ENCODE measurements around the gene TSC1.
"Not testable (repeated sequence)": the region's sequence is repeated elsewhere in the genome, so short reads cannot be mapped to it uniquely, and the experiment has no call there.

The TSC1 gene

DNA sequence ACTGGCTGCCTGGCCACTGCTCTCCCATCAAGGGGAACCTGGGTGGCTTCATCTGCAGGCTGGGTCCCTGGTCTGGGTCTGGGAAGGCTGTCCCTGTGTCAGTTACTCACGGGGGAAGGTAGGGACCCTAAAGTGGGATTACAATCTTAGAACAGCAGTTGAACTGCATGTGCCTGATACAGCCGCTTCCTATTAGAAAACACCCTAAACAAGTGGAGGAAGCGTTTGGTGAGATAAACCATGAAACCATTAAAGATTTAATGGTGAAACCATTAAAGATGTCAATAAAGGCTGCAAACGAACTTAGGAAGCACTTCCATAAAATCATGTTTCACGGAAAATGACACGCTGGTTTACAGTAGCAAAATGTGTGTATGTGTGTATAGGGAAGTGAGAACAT, 31.5 kb upstream of the TSC1 start:
- DNase-seq, result no peak

DNA sequence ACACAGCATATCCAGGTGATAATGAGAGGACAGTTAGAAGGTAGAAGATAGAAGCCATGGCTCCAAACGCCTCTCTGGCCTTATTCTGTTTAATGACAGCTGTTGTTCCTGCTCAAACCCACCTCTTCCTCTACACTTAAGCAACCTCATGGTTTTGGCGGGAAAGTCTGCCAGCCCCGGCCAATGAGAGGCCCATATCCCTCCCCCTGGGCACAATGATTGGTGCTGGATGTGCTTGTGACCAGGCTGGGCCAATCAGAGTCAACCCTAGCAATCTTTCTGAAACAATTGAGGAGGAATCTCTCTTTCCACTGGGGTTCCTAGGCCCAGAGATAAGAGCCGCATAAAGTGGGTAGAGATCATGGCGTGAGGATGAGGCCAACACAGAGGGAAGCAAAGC, 29.3 kb upstream of the TSC1 start:
- DNase-seq, result no peak

DNA sequence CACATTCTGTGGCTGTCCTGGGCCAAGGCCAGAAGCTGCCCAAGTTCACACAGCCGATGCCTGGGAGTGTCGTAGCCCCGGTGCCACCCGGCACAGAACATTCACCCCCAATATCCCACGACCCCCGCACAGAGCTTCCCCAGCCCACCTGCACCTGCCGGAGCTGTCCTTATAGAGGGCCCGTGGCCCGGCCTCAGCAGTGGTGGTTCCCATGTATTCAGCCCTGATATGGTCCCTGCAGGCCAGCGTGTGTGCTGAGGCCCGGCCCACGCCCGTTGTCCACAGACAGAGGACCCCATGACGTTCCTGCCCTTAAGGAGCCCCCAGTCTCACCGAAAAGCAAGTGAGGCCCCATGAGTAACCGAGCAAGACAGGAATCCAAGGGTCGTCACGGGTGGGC, 28.8 kb upstream of the TSC1 start:
- DNase-seq, result no peak

DNA sequence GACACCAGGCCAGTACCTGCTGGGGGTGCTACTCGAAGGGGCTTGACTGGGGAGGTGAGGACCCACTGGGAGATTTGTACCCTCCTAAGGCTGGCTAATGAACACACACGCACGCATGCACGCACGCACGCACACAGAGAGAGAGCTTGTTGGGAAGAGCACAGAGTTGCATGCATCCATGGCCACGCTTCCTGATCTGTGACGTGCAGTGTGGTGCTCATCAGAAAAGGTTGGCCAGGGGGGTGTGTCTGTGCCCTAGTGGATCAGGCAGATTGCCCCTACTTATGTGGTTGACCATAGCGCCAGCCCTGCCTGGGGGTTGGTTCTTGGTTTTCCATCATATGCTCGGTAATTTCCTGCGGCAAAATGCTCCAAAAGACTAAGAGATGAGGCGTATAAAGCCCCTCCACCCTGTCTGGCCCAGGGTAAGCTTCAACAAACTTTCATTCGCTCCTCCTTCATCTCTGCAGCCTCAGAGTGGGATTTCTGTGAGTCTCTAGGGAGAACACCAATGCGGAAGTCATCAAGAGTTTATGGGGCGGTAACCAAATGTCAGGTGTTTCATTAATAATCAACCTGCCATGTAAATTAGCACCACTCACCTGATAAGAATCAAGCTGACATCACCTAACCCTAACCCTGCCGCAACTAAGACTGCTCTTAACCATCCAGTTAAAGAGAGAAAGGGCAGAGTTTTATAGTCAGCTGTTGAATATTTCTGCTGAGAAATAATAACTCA, 26.1 kb upstream of the TSC1 start:
- no peak for DNase-seq

DNA sequence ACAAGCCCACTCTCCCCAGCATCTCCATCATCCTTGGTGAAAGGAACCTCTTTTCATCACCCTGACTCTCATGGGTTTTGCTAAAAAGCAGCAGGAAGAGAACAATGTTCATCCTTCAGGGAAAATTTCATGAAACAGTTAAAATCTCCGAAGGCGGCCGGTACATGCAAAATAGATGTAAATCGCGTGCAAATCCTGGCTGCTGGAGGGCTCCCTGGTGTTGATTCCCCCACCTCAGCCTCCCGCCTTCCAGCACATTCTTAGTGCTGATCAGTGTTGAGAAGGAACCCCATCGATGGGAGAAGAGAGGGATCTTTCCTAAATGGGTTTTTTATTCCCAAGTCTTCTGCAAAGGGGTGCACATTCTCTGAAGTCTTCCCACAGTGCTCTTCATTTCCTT, 25.4 kb upstream of the TSC1 start:
- DNase-seq, result no peak

DNA sequence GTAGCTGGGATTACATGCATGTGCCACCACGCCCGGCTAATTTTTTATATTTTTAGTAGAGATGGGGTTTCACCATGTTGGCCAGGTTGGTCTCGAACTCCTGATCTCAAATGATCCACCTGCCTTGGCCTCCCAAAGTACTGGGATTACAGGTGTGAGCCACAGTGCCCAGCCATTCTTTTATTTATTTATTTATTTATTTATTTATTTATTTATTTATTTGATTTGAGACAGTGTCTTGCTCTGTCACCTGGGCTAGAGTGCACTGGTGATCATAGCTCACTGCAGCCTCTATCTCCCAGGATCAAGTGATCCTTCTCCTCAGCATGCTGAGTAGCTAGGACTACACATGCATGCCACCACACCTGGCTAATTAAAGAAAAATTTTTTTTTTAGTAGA, 23.5 kb upstream of the TSC1 start:
- DNase-seq, result not testable (repeated sequence)

DNA sequence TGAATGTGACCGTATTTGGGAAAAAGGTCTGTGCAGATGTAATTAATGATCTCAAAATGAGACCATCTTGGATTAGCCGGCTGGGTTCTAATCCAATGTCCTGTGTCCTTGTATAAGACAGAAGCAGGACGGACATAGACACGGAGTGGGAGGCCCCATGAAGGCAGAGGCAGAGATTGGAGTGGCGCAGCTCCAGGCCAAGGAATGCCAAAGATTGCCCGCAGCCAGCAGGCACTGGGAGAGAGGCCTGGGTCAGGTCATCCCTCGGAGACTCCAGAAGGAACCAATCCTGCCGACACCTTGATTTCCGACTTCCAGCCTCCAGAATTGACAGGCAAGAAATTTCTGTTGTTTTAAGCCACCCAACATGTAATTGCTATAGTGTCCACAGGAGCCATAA, 21.1 kb upstream of the TSC1 start:
- DNase-seq, result no peak

DNA sequence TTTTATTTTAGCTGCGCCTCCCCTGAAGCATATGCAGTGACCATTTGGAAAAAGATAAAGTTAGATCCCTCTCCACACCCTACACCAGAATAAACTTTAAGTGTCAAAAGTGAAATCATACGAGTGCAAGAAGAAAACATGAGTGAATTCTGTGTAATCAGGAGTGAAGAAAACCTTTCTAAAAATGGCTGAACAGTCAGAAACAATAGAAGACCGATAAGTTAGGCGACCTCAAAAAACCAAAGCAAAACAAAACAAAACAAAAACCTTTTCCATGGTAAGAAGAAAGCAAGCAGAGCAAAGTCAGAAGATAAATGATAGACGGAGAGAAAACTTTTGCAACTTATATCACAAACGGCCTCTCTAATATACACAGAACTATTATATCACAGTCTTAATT, 16.6 kb upstream of the TSC1 start:
- no peak for DNase-seq

DNA sequence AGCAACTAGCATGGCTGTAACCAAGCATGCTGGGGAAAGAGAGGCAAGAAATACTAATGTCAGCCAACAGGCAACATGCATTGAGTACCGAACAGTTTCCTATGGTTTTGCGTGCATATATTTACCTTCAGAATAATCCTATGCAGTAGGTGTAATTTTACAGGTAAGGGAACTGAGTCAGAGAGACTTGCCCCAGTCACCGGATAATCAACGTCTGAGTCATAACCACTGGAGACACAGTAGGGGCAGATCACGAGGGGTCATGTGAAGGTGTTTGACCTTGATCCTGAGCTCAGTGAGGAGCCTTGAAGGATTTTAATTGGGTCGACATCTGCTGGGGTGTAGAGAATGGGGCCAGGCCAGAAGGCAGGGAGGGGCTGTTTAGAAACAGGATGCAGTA, 13.4 kb upstream of the TSC1 start:
- DNase-seq, result no peak

DNA sequence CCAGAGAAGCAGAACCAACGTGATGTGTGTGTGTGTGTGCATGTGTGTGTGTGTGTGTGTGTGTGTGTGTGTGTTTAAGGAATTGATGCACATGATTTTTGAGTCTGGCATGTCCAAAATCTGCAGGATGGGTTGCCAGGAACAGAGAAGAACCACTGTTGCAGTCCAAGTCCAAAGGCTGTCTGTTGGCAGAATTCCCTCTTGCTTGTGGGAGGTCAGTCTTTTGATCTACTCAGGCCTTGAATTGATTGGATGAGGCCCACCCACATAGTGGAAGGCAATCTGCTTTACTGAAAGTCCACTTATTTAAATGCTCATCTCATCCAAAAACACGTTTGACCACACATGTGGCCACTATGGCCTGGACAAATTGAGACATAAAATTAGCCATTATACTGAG, 11.4 kb upstream of the TSC1 start:
- DNase-seq, result no peak

DNA sequence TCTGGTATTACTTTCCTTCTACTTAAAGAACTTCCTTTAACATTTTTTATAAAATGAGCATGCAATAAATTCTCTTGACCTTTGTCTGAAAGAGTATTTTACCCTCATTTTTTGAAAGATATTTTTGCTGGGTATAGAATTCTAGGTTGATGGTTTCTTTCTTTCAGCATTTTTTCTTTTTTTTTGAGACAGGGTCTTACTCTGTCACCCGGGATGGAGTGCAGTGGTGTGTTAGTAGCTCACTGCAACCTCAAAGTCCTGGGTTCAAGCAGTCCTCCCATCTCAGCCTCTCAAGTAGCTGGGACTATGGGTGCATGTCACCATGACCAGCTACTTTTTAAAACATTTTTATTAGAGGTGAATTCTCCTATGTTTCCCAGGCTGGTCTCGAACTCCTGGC, 10.7 kb upstream of the TSC1 start:
- DNase-seq, result no peak

DNA sequence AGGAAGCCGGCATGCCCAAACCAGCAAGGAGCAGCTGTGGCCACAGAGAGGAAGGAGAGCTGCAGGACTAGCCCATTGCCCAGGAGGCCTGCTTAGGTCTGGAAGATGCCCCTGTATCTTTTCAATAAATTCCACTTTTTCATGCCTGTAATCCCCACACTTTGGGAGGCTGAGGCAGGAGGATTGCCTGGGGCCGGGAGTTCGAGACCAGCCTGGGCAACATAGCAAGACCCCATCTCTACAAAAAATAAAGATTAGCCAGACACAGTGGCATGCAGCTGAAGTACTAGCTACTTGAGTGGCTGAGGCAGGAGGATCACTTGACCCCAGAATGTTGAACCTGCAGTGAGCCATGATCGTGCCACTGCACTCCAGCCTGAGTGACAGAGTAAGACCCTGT, 5.3 kb upstream of the TSC1 start:
- DNase-seq, result no peak

DNA sequence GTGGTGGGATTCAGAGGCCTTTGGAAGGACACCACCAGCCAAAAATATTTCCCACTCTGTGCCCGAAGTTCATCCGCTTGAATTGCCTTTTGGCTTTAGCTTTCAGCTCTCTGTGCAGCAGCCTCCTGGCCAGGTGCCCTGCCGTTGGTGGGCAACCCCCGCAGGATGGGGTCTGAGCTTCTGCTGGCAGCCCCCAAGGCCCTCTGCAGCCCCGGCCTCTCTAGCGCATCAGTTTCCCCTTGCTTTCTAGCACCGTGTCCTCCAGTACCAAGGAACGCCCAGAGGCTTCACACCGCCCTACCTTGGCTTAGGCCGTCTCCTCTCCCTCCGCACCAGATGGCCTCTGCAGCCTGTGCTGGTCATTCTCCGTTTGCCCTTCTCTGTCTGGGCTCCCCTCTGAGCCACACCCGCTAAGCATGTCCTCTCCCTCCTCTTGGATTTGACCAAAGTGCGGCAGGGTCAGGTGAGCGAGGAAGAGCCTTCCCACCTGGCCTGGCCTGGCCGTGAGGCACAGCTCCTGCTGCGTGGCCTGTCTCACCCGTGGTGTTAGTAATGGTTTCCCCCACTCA, 4.2 kb upstream of the TSC1 start:
- DNase-seq, result no peak

DNA sequence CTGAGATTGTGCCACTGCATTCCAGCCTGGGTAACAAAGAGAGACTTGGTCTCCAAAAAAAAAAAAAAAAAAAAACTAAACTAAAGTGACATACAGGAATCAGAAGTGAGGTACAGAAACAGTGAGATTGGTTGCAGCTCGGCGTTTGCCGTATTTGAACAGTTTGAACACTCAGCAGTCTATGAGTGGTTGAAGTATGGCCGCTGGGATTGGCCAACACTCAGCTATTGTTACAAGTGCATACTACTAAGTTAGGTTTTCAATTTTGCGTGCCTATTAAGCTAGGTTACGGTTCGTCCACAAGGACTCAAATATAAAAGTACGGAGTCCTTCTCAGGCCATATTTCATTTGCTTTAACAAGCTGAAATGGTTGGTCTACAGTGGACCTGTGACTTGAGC, 3.3 kb upstream of the TSC1 start:
- DNase-seq, result no peak

DNA sequence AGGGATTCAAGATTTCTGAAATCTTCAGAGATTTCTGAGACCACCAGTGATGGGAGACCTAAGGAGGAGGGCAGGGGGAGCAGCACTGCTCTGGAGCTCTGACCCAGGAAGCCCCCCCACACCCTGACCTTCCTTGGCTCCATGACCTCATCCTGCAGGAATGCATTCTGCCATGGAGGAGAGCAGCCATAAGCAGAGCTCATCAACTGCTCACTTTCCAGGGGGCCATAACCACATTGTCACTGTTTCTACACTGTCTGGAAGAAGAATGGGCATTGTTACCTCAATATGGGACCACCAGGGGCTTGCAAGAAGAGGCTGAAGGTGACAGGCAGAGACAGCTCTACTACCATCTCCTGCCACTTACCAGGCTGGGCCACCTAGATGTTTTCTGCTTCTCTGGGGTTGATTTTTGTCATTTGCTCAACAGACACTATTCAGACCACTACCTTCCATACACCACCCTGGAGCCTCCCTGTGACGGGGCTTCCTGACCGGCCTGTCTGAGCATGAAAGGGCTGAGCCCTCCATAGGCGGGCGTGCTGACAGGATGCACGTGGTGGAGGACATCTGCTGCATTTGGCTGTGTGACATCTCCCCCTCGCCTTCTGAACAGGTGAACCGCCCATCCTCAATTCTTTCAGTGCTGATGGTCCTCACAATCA, 2.3 kb upstream of the TSC1 start:
- DNase-seq, result no peak

DNA sequence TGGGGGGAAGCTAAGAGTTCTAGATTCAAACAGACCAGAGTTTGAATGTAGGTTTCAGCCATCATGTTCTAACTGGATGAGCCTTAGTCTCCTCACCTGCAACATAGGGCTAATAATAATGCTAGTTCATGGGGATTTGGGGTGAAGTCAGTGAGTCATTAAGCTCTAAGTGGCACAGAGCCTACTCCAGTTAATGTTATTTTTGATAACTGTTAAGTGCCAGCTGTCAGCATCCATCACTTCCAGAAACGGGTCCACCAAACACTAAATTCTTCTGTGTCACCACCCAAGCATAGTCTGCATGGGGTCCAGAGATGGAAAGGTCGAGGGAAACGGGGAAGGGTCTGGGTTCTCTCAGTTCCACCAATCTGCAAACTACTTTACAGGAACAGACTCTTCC, 1.8 kb upstream of the TSC1 start:
- DNase-seq, result no peak

DNA sequence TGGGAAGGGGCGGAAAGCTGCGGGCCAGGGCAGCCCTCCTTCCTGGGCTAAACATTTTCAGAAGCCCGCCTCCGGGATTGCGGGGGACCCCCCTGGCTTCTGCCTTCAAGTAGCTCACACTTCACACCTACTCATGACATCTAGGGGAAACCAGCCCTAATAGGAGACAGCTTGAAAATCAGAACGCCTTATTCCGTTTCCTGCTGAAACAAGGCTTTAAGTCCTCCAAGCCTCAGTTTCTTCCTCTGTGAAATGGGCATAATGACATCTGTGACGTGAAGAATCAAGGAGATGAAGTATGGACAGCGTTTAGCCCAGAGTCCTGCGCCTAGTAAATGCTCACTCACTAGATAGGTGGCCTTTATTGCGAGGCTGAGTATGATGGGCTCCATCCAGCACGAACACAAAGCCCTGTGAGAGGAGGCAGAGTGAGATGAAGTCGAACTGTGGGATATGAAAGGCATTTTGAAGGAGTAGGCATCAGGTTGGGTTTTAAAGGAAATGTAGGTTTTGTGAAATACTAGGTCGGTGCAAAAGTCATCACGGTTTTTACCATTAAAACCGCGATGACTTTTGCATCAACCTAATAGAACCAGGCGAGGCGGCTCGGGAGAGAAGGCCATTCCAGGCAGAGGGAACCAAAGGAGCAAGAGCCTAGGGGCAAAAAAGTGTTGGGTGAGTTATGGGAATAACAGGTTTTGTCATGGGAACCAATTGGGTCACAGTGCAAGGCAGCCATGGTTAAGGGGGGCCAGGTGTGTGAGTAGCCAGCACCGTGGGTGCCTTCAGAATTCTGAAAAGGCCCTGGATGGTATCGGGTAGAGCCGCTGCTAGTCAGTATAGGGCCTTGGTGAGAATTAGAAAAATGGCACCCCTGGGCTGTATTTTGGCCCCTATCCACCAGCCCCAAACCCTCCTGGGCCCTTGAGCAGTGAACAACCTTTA, 1.0 kb upstream of the TSC1 start:
- no peak for DNase-seq

DNA sequence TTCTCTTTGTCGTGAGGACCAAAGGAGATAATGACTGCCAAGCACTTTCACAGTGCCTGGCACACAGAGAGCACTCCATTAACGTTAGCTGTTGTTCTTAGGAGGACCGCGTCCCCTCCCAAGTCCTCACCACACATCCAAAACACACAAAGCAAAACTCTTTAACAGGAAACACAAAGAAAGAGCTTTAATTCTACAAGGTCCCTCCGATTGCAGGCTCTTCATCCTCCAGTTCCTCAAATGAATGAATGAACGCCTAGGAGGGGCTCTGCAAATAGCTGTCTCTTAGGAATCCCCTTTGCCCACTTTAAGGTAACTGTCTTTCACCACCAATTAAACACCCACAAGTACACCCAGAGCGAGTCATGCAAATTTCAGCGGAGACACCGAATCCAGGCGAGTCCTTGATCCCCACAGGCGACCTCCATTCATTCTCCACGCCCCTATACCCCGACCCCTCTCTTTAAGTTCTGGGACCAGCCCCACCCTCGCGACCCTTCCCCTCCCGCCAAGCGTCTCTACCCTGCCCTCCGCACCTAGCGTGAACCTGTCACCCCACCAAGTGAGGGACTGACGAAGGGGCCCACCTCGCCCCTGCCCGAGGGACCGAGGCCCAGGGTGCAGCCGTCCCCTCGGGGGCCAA, 644 bp downstream of the TSC1 start:
- peak in 1 of 2 donors; percentile 3 for DNase-seq

DNA sequence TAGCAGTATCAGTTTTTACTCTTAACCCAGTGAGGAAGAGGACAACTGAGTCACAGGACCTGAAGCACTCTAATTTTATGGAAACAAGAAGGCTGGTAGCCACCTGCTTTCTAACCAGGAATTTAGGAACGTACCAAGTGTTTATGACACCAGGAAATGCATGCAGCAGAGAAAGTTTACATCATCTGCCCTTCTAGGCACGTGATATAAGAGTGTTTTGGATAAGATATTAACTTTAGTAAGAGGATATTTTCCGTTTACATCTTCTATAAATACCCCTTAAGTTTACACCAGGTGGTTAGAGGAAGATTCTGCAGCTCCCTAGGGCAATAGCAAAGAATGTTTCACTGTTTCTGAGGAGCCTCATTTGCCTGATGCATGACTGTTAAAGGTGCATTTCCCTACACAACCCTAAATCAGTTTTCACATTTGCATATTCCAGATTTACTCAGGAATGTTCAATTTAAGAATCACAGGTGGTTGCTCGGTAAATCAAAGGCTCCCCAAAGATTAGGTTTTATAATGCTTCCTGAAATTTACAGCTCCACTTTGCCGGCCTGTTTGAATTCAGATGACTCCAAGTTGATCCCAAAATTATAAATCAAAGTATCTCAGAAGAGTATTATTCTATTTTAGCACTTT, 1.8 kb downstream of the TSC1 start:
- no peak for DNase-seq

DNA sequence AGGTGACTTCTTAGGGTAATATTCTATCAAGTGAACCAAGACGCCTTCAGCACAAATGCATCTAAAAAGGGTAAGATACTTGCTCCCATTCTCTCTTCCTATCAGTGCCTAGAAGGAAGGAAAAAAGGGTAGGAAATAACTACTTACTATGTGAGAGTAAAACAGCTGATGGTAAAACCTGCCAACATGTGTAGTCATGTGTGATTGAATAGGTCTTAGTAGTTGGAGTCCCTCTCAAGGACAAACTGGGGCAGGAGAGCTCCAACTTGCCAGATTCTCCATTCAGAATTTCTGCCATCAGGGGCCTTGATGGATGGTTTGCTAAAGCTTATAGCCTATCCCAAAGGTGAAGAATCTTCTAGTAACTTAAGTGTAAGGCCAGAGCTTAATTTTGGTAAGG, 5.2 kb downstream of the TSC1 start:
- no peak for DNase-seq

DNA sequence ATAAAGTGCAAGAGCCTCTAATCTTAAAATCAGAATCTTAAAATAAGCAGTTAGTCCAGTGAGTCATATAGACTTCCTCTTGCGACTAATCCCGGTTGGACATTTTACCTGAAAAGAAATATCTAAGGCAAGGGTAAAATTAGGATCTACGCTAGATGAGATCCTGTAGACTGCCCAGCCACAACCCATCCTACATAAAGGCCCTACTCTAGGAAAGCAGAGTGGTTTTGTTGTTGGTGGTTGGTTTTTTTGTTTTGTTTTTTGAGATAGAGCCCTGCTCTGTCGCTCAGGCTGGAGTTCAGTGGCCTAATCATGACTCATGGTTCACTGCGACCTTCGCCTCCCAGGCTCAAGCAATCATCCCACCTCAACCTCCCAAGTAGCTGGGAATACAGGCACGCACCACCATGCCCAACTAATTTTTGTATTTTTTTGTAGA, 6.9 kb downstream of the TSC1 start:
- DNase-seq, result no peak

DNA sequence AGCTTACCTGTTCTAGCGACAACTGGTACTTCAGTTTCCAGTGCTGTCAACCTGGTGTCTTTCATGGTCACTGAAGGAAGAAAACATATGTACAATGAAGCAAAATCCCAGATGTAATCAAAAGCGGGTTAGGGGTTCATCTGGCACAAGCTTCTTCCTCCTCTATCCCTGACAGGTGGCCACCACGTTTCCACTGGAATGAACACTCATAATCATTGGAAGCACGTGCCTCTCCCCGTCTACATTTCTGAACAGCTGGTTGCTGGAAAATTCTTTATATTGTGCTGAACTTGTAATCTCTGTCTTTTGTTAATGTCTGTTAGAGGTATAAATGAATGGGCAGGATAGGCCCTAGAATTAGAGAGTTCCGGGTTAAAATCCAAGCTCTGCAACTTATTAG, 9.4 kb downstream of the TSC1 start:
- no peak for DNase-seq
